Measurements from ENCODE around the gene RABGAP1L. TPM values are rescaled to one million over a fixed set of nuclear protein-coding genes. Genes with fewer than 3 reads are reported as not detected.

RABGAP1L gene
- total and polyA plus RNA-seq, 10 of the 15 experiments (the other 5 are each of a cell fraction or from before 2014, with no cell fraction given) = 5.8 to 194 (median 113) TPM

DNA sequence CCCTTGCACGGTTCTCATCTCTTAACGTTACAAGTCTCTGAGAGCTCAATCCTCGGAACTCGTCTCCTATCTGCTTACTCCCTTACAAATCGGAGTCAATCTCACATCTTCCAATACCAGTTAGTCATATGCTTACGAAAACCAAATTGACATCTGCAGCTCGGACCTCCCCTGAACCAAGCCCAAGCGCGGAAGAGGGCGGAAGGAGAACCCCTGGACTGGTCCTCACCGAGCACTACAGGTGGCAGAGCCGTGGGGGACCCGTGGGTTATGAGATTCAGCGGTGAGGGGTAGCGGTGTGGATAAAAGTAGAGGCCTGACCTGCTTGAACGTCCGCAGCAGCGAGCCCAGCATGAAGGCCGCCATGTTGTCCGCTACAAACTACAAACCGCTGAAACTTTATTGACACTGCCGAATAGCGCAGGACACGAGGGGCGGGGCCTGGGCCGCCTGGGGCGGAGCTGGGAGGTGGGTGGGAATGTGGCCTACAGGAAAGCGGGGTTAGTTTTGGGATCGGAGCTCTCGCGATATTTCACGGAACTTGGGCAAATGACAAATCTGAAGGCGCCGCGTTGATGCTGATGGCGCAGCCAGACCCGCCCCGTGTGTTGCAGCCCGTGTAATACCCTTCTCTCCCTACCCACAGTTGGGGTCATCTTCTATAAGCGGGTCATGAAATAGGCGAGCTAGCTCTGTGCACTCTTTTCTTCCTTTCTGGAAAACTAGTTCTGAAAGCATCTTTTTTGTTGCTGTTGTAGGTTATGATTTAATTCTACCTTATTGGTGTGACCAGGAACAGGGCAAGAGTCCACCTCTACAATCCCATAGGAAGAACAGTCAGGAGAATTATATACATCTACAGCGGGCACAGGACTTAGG, 864.0 kb downstream of the RABGAP1L start, which contains the start of gene MRPS14 (continued):
- no peak for TF ChIP-seq SPI1 (IDR thresholded peaks at IDR 0.05; ENCODE audit: borderline replicate concordance, insufficient read depth, low read depth, low read length)
- TF ChIP-seq SIX5 (IDR thresholded peaks at IDR 0.05; ENCODE audit: low read depth, low read length, severe bottlenecking) = no peak
- TF ChIP-seq, protein P1, sequence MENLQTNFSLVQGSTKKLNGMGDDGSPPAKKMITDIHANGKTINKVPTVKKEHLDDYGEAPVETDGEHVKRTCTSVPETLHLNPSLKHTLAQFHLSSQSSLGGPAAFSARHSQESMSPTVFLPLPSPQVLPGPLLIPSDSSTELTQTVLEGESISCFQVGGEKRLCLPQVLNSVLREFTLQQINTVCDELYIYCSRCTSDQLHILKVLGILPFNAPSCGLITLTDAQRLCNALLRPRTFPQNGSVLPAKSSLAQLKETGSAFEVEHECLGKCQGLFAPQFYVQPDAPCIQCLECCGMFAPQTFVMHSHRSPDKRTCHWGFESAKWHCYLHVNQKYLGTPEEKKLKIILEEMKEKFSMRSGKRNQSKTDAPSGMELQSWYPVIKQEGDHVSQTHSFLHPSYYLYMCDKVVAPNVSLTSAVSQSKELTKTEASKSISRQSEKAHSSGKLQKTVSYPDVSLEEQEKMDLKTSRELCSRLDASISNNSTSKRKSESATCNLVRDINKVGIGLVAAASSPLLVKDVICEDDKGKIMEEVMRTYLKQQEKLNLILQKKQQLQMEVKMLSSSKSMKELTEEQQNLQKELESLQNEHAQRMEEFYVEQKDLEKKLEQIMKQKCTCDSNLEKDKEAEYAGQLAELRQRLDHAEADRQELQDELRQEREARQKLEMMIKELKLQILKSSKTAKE (IDR thresholded peaks at IDR 0.05; ENCODE audit: low read depth, poor library complexity, severe bottlenecking) = no peak
- peak; percentile 90 for TF ChIP-seq CREM (IDR thresholded peaks at IDR 0.05; ENCODE audit: low read depth)
- TF ChIP-seq MEF2B (IDR thresholded peaks at IDR 0.05; ENCODE audit: partially characterized antibody, poor library complexity, severe bottlenecking) = no peak
- no peak for TF ChIP-seq ASH2L (IDR thresholded peaks at IDR 0.05; ENCODE audit: borderline replicate concordance, low read depth)
- TF ChIP-seq, protein P2, sequence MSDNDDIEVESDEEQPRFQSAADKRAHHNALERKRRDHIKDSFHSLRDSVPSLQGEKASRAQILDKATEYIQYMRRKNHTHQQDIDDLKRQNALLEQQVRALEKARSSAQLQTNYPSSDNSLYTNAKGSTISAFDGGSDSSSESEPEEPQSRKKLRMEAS (IDR thresholded peaks at IDR 0.05; ENCODE audit: low read depth, low read length) = peak; percentile 60; the same call in 1 of the 2 replicates
- TF ChIP-seq KLF5 (IDR thresholded peaks at IDR 0.05; ENCODE audit: partially characterized antibody) = peak; percentile 47
- TF ChIP-seq FOXM1 (IDR thresholded peaks at IDR 0.05; ENCODE audit: low read depth, low read length) = 0 out of 2 replicates have a peak, but pooled peaks have one; percentile 5
- TF ChIP-seq, protein P3, sequence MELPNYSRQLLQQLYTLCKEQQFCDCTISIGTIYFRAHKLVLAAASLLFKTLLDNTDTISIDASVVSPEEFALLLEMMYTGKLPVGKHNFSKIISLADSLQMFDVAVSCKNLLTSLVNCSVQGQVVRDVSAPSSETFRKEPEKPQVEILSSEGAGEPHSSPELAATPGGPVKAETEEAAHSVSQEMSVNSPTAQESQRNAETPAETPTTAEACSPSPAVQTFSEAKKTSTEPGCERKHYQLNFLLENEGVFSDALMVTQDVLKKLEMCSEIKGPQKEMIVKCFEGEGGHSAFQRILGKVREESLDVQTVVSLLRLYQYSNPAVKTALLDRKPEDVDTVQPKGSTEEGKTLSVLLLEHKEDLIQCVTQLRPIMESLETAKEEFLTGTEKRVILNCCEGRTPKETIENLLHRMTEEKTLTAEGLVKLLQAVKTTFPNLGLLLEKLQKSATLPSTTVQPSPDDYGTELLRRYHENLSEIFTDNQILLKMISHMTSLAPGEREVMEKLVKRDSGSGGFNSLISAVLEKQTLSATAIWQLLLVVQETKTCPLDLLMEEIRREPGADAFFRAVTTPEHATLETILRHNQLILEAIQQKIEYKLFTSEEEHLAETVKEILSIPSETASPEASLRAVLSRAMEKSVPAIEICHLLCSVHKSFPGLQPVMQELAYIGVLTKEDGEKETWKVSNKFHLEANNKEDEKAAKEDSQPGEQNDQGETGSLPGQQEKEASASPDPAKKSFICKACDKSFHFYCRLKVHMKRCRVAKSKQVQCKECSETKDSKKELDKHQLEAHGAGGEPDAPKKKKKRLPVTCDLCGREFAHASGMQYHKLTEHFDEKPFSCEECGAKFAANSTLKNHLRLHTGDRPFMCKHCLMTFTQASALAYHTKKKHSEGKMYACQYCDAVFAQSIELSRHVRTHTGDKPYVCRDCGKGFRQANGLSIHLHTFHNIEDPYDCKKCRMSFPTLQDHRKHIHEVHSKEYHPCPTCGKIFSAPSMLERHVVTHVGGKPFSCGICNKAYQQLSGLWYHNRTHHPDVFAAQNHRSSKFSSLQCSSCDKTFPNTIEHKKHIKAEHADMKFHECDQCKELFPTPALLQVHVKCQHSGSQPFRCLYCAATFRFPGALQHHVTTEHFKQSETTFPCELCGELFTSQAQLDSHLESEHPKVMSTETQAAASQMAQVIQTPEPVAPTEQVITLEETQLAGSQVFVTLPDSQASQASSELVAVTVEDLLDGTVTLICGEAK (IDR thresholded peaks at IDR 0.05; ENCODE audit: borderline replicate concordance) = peak; percentile 100
- TF ChIP-seq, protein P4, sequence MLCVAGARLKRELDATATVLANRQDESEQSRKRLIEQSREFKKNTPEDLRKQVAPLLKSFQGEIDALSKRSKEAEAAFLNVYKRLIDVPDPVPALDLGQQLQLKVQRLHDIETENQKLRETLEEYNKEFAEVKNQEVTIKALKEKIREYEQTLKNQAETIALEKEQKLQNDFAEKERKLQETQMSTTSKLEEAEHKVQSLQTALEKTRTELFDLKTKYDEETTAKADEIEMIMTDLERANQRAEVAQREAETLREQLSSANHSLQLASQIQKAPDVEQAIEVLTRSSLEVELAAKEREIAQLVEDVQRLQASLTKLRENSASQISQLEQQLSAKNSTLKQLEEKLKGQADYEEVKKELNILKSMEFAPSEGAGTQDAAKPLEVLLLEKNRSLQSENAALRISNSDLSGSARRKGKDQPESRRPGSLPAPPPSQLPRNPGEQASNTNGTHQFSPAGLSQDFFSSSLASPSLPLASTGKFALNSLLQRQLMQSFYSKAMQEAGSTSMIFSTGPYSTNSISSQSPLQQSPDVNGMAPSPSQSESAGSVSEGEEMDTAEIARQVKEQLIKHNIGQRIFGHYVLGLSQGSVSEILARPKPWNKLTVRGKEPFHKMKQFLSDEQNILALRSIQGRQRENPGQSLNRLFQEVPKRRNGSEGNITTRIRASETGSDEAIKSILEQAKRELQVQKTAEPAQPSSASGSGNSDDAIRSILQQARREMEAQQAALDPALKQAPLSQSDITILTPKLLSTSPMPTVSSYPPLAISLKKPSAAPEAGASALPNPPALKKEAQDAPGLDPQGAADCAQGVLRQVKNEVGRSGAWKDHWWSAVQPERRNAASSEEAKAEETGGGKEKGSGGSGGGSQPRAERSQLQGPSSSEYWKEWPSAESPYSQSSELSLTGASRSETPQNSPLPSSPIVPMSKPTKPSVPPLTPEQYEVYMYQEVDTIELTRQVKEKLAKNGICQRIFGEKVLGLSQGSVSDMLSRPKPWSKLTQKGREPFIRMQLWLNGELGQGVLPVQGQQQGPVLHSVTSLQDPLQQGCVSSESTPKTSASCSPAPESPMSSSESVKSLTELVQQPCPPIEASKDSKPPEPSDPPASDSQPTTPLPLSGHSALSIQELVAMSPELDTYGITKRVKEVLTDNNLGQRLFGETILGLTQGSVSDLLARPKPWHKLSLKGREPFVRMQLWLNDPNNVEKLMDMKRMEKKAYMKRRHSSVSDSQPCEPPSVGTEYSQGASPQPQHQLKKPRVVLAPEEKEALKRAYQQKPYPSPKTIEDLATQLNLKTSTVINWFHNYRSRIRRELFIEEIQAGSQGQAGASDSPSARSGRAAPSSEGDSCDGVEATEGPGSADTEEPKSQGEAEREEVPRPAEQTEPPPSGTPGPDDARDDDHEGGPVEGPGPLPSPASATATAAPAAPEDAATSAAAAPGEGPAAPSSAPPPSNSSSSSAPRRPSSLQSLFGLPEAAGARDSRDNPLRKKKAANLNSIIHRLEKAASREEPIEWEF (IDR thresholded peaks at IDR 0.05; ENCODE audit: insufficient replicate concordance, low read depth, low read length) = no peak
- TF ChIP-seq NBN (IDR thresholded peaks at IDR 0.05) = peak; percentile 92

All from GM12878 (cell line).